ENCODE data around the gene RPS24.
A peak's percentile ranks its signal among the peaks of the same experiment; 100 is the strongest.

Gene RPS24

GRCh38 chr10:78028438-78029268, 5.0 kb upstream of the RPS24 start:
- peak; percentile 8 for DNase-seq

- DNase-seq = peak; percentile 85
Observed at GRCh38 chr10:78029269-78030226, 4.1 kb upstream of the RPS24 start, which contains the start of gene POLR3A. POLR3A (minus strand) TSS chr10:78029515; CDS start chr10:78029407, 108 bp downstream.

GRCh38 chr10:78033387-78033636, 351 bp upstream of the RPS24 start:
- DNase-seq = no peak

- no peak for DNase-seq
Observed at GRCh38 chr10:78035025-78035424, 1.4 kb downstream of the RPS24 start.

- no peak for DNase-seq
Observed at GRCh38 chr10:78035437-78035836, 1.8 kb downstream of the RPS24 start.

- no peak for DNase-seq
Observed at GRCh38 chr10:78035933-78036583, 2.4 kb downstream of the RPS24 start.

GRCh38 chr10:78038105-78038504, 4.4 kb downstream of the RPS24 start:
- DNase-seq = no peak

GRCh38 chr10:78038791-78039547, 5.3 kb downstream of the RPS24 start:
- DNase-seq = no peak

GRCh38 chr10:78039743-78040142, 6.1 kb downstream of the RPS24 start:
- no peak for DNase-seq

GRCh38 chr10:78041170-78042057, 7.8 kb downstream of the RPS24 start:
- DNase-seq = no peak

GRCh38 chr10:78042058-78042751, 8.5 kb downstream of the RPS24 start:
- DNase-seq = no peak

- no peak for DNase-seq
Observed at GRCh38 chr10:78042752-78043104, 9.1 kb downstream of the RPS24 start.

GRCh38 chr10:78044179-78044578, 10.5 kb downstream of the RPS24 start:
- no peak for DNase-seq

- DNase-seq = no peak
Observed at GRCh38 chr10:78044699-78045098, 11.0 kb downstream of the RPS24 start.

GRCh38 chr10:78045237-78045636, 11.6 kb downstream of the RPS24 start:
- no peak for DNase-seq

GRCh38 chr10:78045856-78046255, 12.2 kb downstream of the RPS24 start:
- no peak for DNase-seq

- DNase-seq = no peak
Observed at GRCh38 chr10:78046711-78047269, 13.1 kb downstream of the RPS24 start.

GRCh38 chr10:78047314-78047891, 13.7 kb downstream of the RPS24 start:
- peak; percentile 64 for DNase-seq

GRCh38 chr10:78049851-78050250, 16.2 kb downstream of the RPS24 start:
- DNase-seq = no peak

- DNase-seq = no peak
Observed at GRCh38 chr10:78053211-78053868, 19.7 kb downstream of the RPS24 start.
